LoVo (cell line): ENCODE results near the gene SLC22A9.
"Not testable (repeated sequence)": the region's sequence is repeated elsewhere in the genome, so short reads cannot be mapped to it uniquely, and the experiment has no call there.

Source experiments
- DNase-seq: peaks from one replicate; pipeline ENCODE4 v3.0.0-alpha.2; 2016; ENCODE audit warnings: low spot score

The SLC22A9 gene

DNA sequence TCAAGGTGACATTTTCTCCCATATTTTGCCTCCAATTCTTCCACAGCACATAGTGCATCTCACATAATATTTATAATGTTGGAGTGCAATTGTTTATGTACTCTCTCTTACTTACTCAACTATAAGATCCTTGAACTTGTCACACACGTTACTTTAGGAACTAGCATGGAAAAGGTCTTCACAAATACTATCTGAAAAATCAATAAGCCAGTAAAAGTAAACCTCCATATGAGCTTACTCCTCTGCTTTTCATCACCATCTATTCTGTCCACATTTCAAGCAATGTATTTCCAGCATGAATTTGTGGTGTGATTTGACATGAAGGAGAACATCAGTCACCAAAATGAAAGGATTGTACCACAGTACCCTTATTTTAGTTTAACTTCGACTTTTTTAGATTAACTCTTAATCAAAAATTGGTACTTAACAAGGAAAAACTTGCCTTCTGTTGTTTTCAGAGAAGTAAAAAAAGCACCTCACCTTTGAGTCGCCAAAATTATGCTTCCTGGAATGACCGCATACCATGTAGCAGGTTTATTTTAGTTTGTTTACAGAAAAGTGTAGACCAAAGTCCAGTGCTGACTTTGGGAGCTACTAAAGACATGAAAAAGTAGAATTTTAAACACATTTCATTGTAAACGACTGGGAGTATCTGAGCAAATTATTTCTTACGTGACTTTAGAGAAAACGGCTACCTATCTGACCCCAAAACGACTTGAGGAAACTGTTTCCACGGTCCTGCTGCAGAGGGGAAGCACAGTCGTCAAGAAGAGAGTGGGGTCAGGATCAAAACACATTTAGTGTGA lies at the start of gene SLC22A9:
Gene SLC22A9, plus strand, starts transcription at position 621 of the 806 bp plus-strand sequence. CDS start 272 bp downstream, outside the sequence.
- DNase-seq, result no peak

DNA sequence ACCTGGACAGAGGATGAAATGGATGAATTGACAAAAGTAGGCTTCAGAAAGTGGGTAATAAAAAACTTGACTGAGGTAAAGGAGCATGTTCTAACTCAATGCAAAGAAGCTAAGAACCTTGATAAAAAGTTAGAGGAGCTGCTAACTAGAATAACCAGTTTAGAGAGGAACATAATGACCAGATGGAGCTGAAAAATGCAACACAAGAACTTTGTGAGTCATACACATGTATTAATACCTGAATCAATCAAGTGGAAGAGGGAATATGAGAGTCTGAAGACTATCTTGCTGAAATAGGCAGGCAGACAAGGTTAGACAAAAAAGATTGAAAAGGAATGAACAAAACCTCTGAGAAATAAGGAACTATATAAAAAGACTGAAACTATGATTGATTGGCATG lies 47.9 kb upstream of the SLC22A9 start:
- no peak for DNase-seq

DNA sequence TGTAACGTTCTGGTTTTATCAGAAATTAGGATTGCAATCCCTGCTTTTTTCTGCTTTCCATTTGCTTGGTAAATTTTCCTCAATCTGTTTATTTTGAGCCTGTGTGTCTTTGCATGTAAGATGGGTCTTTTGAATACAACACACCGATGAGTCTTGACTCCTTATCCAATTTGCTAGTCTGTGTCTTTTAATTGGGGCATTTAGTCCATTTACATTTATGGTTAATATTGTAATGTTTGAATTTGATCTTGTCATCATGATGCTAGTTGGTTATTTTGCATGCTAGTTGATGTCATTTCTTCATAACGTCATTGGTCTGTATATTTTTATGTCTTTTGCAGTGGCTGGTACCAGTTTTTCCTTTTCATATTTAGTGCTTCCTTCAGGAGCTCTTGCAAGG lies 34.5 kb upstream of the SLC22A9 start:
- DNase-seq, result not testable (repeated sequence)

DNA sequence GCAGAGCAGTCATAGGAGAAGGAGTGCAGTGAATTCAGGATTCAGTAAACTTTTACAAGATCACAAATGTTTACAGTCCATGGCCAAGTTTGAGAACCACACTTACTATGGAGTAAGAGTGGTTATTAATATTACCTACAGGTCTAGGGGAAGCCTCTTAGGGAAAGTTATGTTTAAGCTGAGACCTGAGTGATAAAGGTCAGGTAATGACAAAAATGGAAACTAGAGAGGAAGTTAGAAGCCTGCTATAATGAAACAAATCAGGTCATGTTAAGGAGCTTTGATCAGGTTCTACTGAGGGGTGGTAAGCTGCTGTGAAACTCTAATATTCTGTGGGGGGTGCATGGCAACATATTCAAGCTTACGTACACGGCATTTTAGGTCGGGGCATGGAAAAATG lies 32.5 kb upstream of the SLC22A9 start:
- DNase-seq, result no peak

DNA sequence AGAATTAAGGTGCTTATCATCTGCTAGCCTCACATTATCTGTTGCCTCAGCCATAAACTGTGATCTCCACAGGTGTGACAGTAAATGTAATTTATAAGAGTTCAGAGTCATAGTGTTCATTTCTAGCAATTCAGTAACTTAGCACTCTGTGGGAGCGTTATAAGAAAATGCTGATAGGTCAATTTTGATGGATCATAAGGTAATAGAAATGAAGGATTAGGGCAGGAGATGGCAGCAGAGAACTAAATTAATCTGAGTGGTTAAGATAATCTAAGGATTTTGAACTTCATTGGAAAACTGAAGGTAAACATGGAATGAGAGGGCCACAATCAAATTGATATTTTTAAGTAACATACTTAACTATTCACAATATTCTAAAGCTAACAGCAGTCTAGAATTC lies 26.5 kb upstream of the SLC22A9 start:
- no peak for DNase-seq

DNA sequence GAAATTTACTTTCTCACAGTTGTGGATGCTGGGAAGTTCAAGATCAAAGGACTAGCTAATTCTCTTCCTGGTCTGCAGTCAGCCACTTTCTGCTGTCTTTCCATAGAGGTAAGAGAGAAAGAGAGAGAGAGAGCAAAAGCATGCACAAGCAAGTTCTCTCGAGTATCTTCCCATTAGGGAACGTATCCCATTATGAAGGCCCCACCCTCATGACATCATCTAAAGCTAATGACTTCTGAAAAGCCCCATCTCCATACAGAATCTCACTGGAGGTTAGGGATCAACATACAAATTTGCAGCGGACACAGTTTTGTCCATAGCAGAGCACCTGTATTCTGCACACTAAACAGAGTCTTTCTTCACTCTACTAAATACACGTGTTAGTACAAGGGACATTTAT lies 17.4 kb upstream of the SLC22A9 start:
- no peak for DNase-seq

DNA sequence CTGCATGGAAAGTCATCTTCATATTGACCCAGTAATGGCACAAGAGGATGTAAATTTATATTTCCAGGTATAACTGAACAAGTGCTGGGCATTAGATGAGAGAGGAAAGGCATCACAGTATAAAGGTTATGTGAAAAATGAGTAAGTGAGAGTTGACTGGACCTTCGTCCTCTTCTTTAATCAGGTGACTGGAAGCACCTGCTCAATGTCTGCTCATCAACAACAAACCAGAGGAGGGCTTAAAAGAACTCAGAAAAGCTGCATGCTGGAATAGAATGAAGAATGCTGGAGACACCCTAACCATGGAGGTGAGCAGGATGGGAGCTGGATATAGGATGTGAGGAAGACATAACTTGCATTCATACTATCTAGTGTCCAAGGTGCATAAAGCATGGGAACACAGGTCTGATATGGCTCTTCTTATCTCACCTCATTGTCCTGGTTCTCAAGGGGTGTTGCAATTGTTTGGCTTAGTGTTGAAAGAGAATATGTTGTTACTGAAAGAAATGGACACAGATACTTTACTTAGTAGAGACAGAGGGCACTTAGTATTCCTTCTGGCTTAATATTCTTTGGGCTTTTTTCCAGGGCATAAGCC lies 7.3 kb upstream of the SLC22A9 start:
- no peak for DNase-seq

DNA sequence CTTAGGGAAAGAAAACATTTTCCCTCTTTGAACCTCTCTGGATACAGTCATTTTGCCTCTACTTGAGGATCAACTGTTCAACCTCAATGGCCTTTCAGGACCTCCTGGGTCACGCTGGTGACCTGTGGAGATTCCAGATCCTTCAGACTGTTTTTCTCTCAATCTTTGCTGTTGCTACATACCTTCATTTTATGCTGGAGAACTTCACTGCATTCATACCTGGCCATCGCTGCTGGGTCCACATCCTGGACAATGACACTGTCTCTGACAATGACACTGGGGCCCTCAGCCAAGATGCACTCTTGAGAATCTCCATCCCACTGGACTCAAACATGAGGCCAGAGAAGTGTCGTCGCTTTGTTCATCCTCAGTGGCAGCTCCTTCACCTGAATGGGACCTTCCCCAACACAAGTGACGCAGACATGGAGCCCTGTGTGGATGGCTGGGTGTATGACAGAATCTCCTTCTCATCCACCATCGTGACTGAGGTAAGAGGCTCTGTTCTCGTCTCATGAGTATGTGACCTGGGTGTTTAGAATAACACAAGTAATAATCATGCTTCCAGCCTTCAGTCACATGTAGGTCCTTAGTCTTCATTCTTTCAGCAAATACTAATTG lies 495 bp downstream of the SLC22A9 start:
- no peak for DNase-seq

DNA sequence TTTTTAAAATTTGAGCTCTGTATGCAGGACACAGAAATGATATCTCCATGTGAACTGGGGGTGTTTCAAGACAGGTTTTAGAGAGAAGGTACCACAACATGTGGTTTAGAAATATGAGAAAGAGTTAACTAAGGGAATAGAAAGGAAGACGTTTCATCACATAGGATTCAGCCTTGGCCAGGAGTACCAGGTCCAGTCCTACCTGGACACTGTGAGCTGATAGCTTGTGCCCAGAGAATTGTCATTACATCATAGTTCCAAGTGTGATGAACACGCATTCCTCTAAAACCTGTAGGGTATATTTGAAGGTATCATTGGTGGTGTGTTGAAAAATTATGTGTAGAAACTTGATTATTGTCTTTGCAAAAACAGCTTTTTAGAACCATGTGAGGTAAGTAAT lies 1.8 kb downstream of the SLC22A9 start:
- DNase-seq, result no peak

DNA sequence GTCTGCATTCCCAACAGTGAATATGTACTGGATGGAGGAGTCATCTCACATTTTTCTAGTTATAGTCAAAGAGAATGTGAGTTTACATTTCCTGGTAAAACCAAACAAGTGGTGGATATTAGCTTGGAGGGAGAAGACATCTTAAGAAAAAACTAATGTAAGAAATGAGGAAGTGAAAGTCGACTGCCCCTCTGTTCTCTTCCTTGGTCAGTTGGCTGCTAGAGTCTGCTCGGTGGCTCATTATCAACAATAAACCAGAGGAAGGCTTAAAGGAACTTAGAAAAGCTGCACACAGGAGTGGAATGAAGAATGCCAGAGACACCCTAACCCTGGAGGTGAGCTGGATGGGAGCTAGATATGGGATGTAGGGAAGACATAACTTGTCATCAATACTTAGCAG lies 5.8 kb downstream of the SLC22A9 start:
- DNase-seq, result no peak

DNA sequence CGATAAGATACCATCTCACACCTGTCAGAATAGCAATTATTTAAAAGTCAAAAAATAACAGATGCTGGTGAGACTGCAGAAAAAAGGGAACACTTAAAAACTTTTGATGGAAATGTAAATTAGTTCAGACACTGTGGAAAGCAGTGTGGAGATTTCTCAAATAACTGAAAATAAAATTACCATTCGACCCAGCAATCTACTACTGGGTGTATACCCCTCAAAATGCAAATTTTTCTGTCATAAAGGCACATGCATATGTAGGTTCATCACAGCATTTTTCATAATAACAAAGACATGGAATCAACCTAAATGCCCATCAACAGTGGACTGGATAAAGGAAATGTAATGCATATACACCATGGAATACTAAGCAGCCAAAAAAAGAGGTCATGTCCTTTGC lies 10.5 kb downstream of the SLC22A9 start:
- DNase-seq, result no peak

DNA sequence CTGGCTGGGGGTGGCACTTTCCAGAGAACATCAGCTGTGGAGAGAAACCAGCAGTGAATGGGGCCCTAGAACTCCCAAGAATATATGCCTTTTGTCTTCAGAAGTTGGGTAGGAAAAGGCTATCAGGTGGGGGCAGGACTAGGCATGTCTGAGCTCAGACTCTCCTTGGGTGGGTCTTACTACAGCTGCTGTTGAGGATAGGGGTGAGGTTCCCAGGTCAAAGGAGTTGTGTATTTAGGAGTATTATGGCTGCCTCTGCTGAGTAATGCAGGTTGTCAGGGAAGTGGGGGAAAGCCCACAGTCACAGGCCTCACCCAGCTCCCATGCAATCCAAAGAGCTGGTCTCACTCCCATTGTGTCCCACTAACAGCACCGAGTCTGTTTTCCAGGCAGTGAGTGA lies 26.1 kb downstream of the SLC22A9 start:
- no peak for DNase-seq

DNA sequence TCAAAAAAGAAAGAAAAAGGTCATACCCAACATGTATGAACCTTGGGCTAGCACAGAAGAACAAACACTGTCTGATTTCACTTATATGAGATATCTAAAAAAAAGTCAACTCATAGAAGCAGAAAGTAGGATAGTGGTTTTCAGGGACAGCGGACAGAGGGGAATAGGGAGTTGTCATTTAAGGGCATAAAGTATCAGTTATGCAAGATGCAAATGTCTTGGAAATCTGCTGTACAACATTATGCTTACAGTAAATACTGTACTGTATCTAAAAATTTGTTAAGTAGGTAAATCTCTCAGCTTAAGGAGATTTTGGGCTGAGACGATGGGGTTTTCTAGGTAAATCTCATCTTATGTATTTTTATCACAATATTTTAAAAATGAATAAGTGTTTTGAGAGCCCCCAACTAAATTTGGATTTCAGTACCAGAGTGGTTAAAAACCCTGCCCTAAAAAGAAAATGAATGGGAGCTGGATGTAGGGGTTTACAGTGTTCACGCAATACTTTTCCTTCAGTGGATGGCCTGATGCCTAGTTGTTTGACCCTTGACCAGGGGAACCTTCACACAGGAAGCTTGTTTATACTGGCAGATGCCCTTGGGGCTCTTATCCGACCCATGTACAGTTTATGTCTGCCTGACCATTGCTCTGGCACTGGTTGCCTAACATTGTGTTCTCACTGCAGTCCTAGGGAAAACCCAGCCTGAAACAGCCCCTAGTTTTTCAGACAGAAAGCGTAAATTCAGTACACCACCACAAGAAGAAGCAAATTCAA lies 34.8 kb downstream of the SLC22A9 start:
- no peak for DNase-seq

DNA sequence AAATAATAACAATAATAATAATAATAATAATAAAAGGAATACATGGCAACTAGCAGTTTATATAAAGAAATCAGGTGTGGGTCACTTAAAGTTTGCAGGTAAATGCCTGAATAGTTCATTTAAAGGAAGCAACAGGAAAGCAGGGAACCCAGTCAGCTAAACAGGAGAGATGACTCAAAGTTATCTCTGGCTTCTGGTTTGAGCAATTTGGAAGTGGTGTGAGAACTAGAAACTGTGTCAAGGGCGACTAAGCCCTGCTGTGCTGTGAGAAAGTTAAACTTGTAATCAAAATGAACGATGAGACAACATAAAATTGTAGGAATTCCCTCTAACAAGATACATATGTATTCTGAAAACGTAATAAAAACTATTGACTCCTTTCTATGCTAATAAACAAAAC lies 35.5 kb downstream of the SLC22A9 start:
- DNase-seq, result no peak

DNA sequence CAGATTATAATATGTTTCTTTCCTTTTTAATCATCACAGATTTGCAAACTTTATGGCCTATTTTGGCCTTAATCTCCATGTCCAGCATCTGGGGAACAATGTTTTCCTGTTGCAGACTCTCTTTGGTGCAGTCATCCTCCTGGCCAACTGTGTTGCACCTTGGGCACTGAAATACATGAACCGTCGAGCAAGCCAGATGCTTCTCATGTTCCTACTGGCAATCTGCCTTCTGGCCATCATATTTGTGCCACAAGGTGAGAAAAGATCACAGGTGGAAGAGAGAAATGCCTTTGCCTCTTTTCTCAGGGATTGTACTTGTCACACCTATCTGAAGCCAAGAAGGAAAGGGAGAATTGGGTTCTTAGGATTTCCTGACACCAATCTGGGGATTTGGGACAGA lies 36.9 kb downstream of the SLC22A9 start:
- DNase-seq, result no peak

DNA sequence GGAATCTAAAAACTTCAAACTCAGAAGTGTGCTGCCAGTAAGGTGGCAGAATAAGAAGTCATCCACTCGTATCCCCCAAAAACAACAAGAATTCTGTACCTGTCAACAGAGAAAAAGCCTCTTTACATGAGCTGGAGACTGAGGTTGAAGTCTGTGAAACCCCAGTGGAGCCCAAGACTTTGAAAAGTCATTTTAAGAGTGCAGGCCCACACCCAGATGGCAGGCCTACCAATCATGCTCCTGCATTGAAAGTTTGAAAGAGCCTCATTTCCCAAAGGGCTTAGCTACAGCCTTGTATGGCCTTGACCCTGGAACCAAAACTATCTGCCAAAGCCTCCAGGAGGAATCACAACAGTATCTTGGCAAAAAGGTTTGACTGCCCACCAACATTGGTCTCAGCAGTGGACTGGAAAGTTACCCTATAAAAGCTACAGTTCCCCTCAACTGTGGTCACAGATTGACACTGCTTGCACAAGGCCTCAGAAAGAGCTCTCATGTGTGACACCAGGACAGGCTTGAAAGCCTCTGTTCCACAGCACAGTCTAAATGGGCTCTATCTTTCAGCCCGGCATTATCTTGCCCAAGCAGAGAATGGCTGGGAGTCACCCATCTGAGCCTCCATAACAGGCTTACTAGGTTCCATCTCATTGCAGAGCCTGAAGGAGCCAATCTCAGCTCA lies 47.7 kb downstream of the SLC22A9 start:
- DNase-seq, result no peak

DNA sequence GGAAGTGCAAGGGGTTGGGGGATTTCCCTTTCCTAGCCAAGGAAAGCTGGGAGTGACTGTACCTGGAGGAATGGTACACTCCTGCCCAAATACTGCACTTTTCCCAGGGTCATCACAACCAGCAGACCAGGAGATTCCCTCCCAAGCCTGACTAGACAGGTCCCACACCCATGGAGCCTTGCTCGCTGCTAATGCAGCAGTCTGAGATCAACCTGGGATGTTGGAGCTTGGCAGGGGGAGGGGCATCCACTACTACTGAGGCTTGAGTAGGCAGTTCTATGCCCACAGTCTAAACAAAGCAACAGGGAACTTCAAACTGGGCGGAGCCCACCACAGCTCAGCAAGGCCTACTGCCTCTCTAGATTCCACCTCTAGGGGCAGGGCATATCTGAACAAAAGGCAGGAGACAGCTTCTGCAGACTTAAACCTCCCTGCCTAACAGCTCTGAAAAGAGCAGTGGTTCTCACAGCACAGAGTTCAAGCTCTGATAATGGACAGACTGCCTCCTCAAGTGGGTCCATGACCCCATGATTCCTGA lies 58.5 kb downstream of the SLC22A9 start:
- DNase-seq, result no peak

DNA sequence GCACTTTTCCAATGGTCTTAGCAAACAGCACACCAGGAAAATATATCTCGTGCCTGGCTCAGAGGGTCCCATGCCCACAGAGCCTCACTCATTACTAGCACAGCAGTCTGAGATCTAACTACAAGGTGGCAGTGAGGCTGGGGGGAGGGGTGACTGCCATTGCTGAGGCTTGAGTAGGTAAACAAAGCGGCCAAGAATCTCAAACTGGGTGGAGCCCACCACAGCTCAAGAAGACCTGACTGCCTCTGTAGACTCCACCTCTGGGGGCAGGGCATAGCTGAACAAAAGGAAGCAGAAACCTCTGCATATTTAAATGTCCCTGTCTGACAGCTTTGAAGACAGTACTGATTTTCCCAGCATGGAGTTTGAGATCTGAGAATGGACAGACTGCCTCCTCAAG lies 61.1 kb downstream of the SLC22A9 start:
- DNase-seq, result not testable (repeated sequence)

DNA sequence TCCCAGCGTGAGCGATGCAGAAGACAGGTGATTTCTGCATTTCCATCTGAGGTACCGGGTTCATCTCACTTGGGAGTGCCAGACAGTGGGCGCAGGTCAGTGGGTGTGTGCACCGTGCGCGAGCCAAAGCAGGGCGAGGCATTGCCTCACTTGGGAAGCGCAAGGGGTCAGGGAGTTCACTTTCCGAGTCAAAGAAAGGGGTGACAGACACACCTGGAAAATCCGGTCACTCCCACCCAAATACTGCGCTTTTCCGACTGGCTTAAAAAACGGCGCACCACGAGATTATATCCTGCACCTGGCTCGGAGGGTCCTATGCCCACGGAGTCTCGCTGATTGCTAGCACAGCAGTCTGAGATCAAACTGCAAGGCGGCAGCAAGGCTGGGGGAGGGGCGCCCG lies 65.8 kb downstream of the SLC22A9 start:
- DNase-seq, result not testable (repeated sequence)

DNA sequence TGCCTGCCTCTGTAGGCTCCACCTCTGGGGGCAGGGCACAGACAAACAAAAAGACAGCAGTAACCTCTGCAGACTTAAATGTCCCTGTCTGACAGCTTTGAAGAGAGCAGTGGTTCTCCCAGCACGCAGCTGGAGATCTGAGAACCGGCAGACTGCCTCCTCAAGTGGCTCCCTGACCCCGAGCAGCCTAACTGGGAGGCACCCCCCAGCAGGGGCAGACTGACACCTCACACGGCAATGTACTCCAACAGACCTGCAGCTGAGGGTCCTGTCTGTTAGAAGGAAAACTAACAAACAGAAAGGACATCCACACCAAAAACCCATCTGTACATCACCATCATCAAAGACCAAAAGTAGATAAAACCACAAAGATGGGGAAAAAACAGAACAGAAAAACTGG lies 66.2 kb downstream of the SLC22A9 start:
- not testable (repeated sequence) for DNase-seq

DNA sequence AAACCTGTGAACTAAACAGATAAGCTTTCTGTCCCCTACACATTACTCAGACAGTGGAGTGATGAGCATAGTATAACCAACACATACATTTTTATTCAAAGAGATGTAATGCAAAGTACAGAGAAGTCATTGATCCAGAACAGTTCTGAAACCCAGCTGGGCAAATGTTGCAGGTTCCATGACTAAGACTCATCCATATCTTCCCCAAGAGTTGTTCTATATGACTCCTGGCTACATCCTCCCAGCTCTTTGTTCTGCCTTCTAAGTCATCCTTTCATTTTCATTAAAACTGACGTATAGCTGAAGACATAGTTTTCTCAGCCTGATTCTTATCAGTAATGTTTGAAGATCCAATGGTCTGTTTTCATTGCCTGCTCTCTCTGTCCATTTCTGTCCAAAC lies 74.1 kb downstream of the SLC22A9 start:
- DNase-seq, result no peak

DNA sequence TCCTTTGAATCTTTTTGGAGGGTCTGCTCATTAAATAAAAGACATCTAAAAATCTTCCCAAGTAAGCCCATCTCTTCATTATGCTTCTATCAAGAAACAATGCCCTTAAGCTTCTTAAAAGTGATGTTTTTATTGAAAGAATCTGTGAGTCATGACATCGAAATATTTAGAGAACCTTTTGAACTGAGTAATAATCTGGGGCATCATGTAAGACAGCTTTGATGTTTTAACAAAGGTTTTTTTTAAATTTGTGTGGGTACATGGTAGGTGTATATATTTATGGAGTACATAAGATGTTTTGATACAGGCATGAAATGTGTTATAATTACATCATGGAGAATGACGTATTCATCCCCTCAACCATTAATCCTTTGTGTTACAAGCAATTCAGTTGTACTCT lies 74.6 kb downstream of the SLC22A9 start:
- no peak for DNase-seq
